ENCODE results near the gene ZNRD2.

Gene ZNRD2

GRCh38 chr11:65573391-65574079 lies 3.3 kb downstream of the ZNRD2 start:
- DNase-seq (ENCODE audit: low read depth), result no peak

- peak; percentile 66 for DNase-seq (ENCODE audit: low read depth)
Measured at GRCh38 chr11:65574109-65574810, 4.0 kb downstream of the ZNRD2 start.

GRCh38 chr11:65574811-65575567 lies 4.7 kb downstream of the ZNRD2 start:
- no peak for DNase-seq (ENCODE audit: low read depth)

- DNase-seq (ENCODE audit: low read depth), result no peak
Measured at GRCh38 chr11:65575568-65576231, 5.4 kb downstream of the ZNRD2 start, which contains the start of gene EHBP1L1. Gene EHBP1L1 (plus strand): TSS chr11:65576053. CDS start chr11:65576303, 250 bp downstream.

GRCh38 chr11:65576232-65576866 lies 6.1 kb downstream of the ZNRD2 start:
- no peak for DNase-seq (ENCODE audit: low read depth)

- no peak for DNase-seq (ENCODE audit: low read depth)
Measured at GRCh38 chr11:65576867-65577755, 6.8 kb downstream of the ZNRD2 start.

- no peak for DNase-seq (ENCODE audit: low read depth)
Measured at GRCh38 chr11:65577756-65578109, 7.5 kb downstream of the ZNRD2 start.

- no peak for DNase-seq (ENCODE audit: low read depth)
Measured at GRCh38 chr11:65578134-65578533, 7.9 kb downstream of the ZNRD2 start.

GRCh38 chr11:65578667-65579066 lies 8.4 kb downstream of the ZNRD2 start:
- no peak for DNase-seq (ENCODE audit: low read depth)

GRCh38 chr11:65579291-65579690 lies 9.0 kb downstream of the ZNRD2 start:
- DNase-seq (ENCODE audit: low read depth), result no peak

GRCh38 chr11:65580031-65580692 lies 9.9 kb downstream of the ZNRD2 start:
- DNase-seq (ENCODE audit: low read depth), result no peak

- DNase-seq (ENCODE audit: low read depth), result no peak
Measured at GRCh38 chr11:65580756-65581155, 10.5 kb downstream of the ZNRD2 start.

GRCh38 chr11:65581928-65582327 lies 11.7 kb downstream of the ZNRD2 start:
- DNase-seq (ENCODE audit: low read depth), result no peak

- no peak for DNase-seq (ENCODE audit: low read depth)
Measured at GRCh38 chr11:65583589-65583988, 13.3 kb downstream of the ZNRD2 start.

- DNase-seq (ENCODE audit: low read depth), result no peak
Measured at GRCh38 chr11:65584106-65584505, 13.8 kb downstream of the ZNRD2 start.

- DNase-seq (ENCODE audit: low read depth), result no peak
Measured at GRCh38 chr11:65584723-65585171, 14.5 kb downstream of the ZNRD2 start.

GRCh38 chr11:65585396-65586246 lies 15.3 kb downstream of the ZNRD2 start:
- no peak for DNase-seq (ENCODE audit: low read depth)

- no peak for DNase-seq (ENCODE audit: low read depth)
Measured at GRCh38 chr11:65586247-65586630, 16.0 kb downstream of the ZNRD2 start.

- no peak for DNase-seq (ENCODE audit: low read depth)
Measured at GRCh38 chr11:65586676-65587075, 16.4 kb downstream of the ZNRD2 start.

Measured in stimulated activated CD8-positive, alpha-beta memory T cell treated with anti-CD3 and anti-CD28 coated beads, Interleukin-7, amount 100 ng/mL, for 24 hours (primary cell).